ENCODE data around the gene CCDC172.

The CCDC172 gene

GRCh38 chr10:116324227-116324950 lies at the start of gene CCDC172:
CCDC172 (plus strand) TSS chr10:116324448; CDS start chr10:116325012, 564 bp downstream.
- DNase-seq: no peak

- no peak for DNase-seq
Measured at GRCh38 chr10:116276981-116277380, 47.3 kb upstream of the CCDC172 start.

GRCh38 chr10:116278846-116279245 lies 45.4 kb upstream of the CCDC172 start:
- no peak for DNase-seq

- no peak for DNase-seq
Measured at GRCh38 chr10:116281775-116282174, 42.5 kb upstream of the CCDC172 start.

- DNase-seq: no peak
Measured at GRCh38 chr10:116286626-116287200, 37.5 kb upstream of the CCDC172 start.

- DNase-seq: no peak
Measured at GRCh38 chr10:116287906-116288501, 36.2 kb upstream of the CCDC172 start.

- no peak for DNase-seq
Measured at GRCh38 chr10:116289652-116290051, 34.6 kb upstream of the CCDC172 start.

- DNase-seq: no peak
Measured at GRCh38 chr10:116292493-116292892, 31.8 kb upstream of the CCDC172 start.

- DNase-seq: no peak
Measured at GRCh38 chr10:116296291-116296721, 27.9 kb upstream of the CCDC172 start.

GRCh38 chr10:116298586-116298985 lies 25.7 kb upstream of the CCDC172 start:
- DNase-seq: no peak

- no peak for DNase-seq
Measured at GRCh38 chr10:116300542-116300941, 23.7 kb upstream of the CCDC172 start.

- no peak for DNase-seq
Measured at GRCh38 chr10:116304923-116305322, 19.3 kb upstream of the CCDC172 start.

GRCh38 chr10:116306847-116307246 lies 17.4 kb upstream of the CCDC172 start:
- DNase-seq: no peak

- no peak for DNase-seq
Measured at GRCh38 chr10:116307455-116307854, 16.8 kb upstream of the CCDC172 start.

- DNase-seq: no peak
Measured at GRCh38 chr10:116311016-116311415, 13.2 kb upstream of the CCDC172 start.

- no peak for DNase-seq
Measured at GRCh38 chr10:116311706-116312490, 12.3 kb upstream of the CCDC172 start.

GRCh38 chr10:116312548-116312947 lies 11.7 kb upstream of the CCDC172 start:
- no peak for DNase-seq

GRCh38 chr10:116316503-116316902 lies 7.7 kb upstream of the CCDC172 start:
- no peak for DNase-seq

GRCh38 chr10:116324951-116325635 lies 845 bp downstream of the CCDC172 start:
- no peak for DNase-seq

- DNase-seq: no peak
Measured at GRCh38 chr10:116325987-116326386, 1.7 kb downstream of the CCDC172 start.

GRCh38 chr10:116329153-116329552 lies 4.9 kb downstream of the CCDC172 start:
- DNase-seq: no peak

- DNase-seq: no peak
Measured at GRCh38 chr10:116331815-116332214, 7.6 kb downstream of the CCDC172 start.

GRCh38 chr10:116336866-116337265 lies 12.6 kb downstream of the CCDC172 start:
- DNase-seq: no peak

All from CD4-positive, alpha-beta T cell treated with Interleukin-12 subunit alpha and Interleukin-12 subunit beta, for 1 hour (primary cell).